Keratinocyte (primary cell): ENCODE results near the gene SLC16A7. TPM values are rescaled to one million over a fixed set of nuclear protein-coding genes. Genes with fewer than 3 reads are reported as not detected.
A peak's percentile ranks its signal among the peaks of the same experiment; 100 is the strongest.

ENCODE experiments used
- DNase-seq: peaks from one replicate; pipeline ENCODE4 v3.0.0-alpha.2; 2011; ENCODE audit warnings: low read depth, missing footprints, low spot score
- FAIRE-seq: peaks from 2 replicates; lab custom pipeline; 2011; peaks lifted over from hg19 to GRCh38; lab: Jason Lieb, UNC
- H2AFZ ChIP-seq: 2 replicates; pipeline ENCODE4 v1.6.0; 2012; ENCODE audit warnings: low read length, control low read depth, inconsistent platforms; ENCODE audit not compliant: control insufficient read depth
- H3K27ac ChIP-seq: 2 replicates; pipeline ENCODE4 v1.5.1; 2011; ENCODE audit warnings: low read length; ENCODE audit not compliant: control insufficient read depth, insufficient read depth
- H3K27me3 ChIP-seq: 3 replicates; pipeline ENCODE4 v1.6.0; 2011; ENCODE audit warnings: low read length; ENCODE audit not compliant: control insufficient read depth, insufficient read depth; ENCODE audit errors: extremely low read depth
- H3K36me3 ChIP-seq, 2 experiments: 2 replicates in 1 of 2; 3 replicates in 1 of 2; pipeline ENCODE4 v1.5.1; 2011; ENCODE audit warnings: low read length in 2 of 2, mild to moderate bottlenecking in 1 of 2; ENCODE audit not compliant: control insufficient read depth in 2 of 2, insufficient read depth in 2 of 2; ENCODE audit errors: extremely low read depth in 1 of 2
- H3K4me1 ChIP-seq: 3 replicates; pipeline ENCODE4 v1.5.1; 2011; ENCODE audit warnings: low read length; ENCODE audit not compliant: control insufficient read depth, insufficient read depth; ENCODE audit errors: extremely low read depth
- H3K4me2 ChIP-seq: 3 replicates; pipeline ENCODE4 v1.6.0; 2011; ENCODE audit warnings: low read depth, low read length; ENCODE audit not compliant: control insufficient read depth, insufficient read depth; ENCODE audit errors: extremely low read depth
- H3K4me3 ChIP-seq, 3 experiments: fragments of 200-600 bp in 1 of 3; sonication (generic) in 1 of 3; 2 replicates in 2 of 3; 3 replicates in 1 of 3; pipeline ENCODE4 v1.5.1; 2011 to 2016; ENCODE audit warnings: low read length in 3 of 3, mild to moderate bottlenecking in 3 of 3, control low read depth in 2 of 3, inconsistent platforms in 1 of 3, low read depth in 1 of 3, mixed read lengths in 1 of 3, mixed run types in 1 of 3, moderate library complexity in 1 of 3; ENCODE audit not compliant: control insufficient read depth in 2 of 3, insufficient read depth in 2 of 3; ENCODE audit errors: extremely low read depth in 1 of 3
- H3K79me2 ChIP-seq: 2 replicates; pipeline ENCODE4 v1.6.0; 2012; ENCODE audit warnings: low read length; ENCODE audit not compliant: control insufficient read depth, insufficient read depth
- H3K9ac ChIP-seq: 3 replicates; pipeline ENCODE4 v1.6.0; 2011; ENCODE audit warnings: low read length; ENCODE audit not compliant: control insufficient read depth, insufficient read depth; ENCODE audit errors: extremely low read depth
- H3K9me1 ChIP-seq: 3 replicates; pipeline ENCODE4 v1.6.0; 2011; ENCODE audit warnings: low read length; ENCODE audit not compliant: control insufficient read depth, insufficient read depth; ENCODE audit errors: extremely low read depth
- H3K9me3 ChIP-seq: 2 replicates; pipeline ENCODE4 v1.5.1; 2012; ENCODE audit warnings: low read depth, low read length; ENCODE audit not compliant: control insufficient read depth
- H4K20me1 ChIP-seq: 3 replicates; pipeline ENCODE4 v1.6.0; 2011; ENCODE audit warnings: low read length; ENCODE audit not compliant: control insufficient read depth, insufficient read depth; ENCODE audit errors: extremely low read depth
- EZH2 ChIP-seq: IDR thresholded peaks from one replicate; pipeline ENCODE4 v1.6.1; 2012; ENCODE audit warnings: inconsistent platforms, mild to moderate bottlenecking, low read length, moderate library complexity
- dilution Hi-C: fragments of 300-500 bp; cut with MboI; formaldehyde crosslinking; loops from one replicate; pipeline ENCODE4 v1.7.0; 2020; ENCODE audit warnings: low sequenced_read_pairs; ENCODE audit not compliant: extremely low pct_ligation_motif_present
- polyA plus RNA-seq, 5 experiments: library from polyadenylated mRNA; depleted of rRNA in 3 of 5; stranded (reverse) in 3 of 5; stranded (forward) in 1 of 5; unstranded in 1 of 5; fragments of >200 nt; gene quantifications; 1 replicate in 1 of 5; 2 replicates in 3 of 5; 3 replicates in 1 of 5; pipeline versions ENCODE4 v1.2.1 to v1.2.3, GENCODE V29; 2011 to 2012; ENCODE audit warnings: missing spikeins in 2 of 5, low read depth in 1 of 5, low replicate concordance in 1 of 5
- TF ChIP-seq, protein P1 (sequence below), 3 experiments: IDR thresholded peaks in 1 of 3; conservative IDR thresholded peaks in 1 of 3; optimal IDR thresholded peaks in 1 of 3; 2 replicates in 2 of 3; 3 replicates in 1 of 3; pipeline versions ENCODE3 to v1.5.1; 2011; ENCODE audit warnings: low read length in 3 of 3, mild to moderate bottlenecking in 3 of 3, moderate library complexity in 2 of 3, control low read depth in 1 of 3, inconsistent platforms in 1 of 3; ENCODE audit not compliant: insufficient read depth in 2 of 3; ENCODE audit errors: extremely low read depth in 1 of 3

The SLC16A7 gene
- polyA plus RNA-seq, 1 donor (not counting 4 experiments of a cell fraction or from before 2014, with no cell fraction given) = 0.87 TPM

GRCh38 chr12:59626382-59626781 lies 30.6 kb downstream of the SLC16A7 start:
- H3K4me3 ChIP-seq = no peak overlapping the region
- dilution Hi-C loops = no loop called here
- H3K4me2 ChIP-seq = no peak overlapping the region

GRCh38 chr12:59627582-59627981 lies 31.8 kb downstream of the SLC16A7 start:
- no peak overlapping the region for H3K9ac ChIP-seq
- H3K27ac ChIP-seq = no peak overlapping the region
- dilution Hi-C loops = no loop called here
- H2AFZ ChIP-seq = no peak overlapping the region
- no peaks in the 10 kb centered on the region for H3K9me1 ChIP-seq
- H3K27me3 ChIP-seq = no peaks in the 10 kb centered on the region
- DNase-seq (no peak), FAIRE-seq (no peak)
- no peaks in the 10 kb centered on the region for H4K20me1 ChIP-seq
- no peak overlapping the region for H3K4me3 ChIP-seq
- TF ChIP-seq EZH2 = no peak
- TF ChIP-seq, protein P1, sequence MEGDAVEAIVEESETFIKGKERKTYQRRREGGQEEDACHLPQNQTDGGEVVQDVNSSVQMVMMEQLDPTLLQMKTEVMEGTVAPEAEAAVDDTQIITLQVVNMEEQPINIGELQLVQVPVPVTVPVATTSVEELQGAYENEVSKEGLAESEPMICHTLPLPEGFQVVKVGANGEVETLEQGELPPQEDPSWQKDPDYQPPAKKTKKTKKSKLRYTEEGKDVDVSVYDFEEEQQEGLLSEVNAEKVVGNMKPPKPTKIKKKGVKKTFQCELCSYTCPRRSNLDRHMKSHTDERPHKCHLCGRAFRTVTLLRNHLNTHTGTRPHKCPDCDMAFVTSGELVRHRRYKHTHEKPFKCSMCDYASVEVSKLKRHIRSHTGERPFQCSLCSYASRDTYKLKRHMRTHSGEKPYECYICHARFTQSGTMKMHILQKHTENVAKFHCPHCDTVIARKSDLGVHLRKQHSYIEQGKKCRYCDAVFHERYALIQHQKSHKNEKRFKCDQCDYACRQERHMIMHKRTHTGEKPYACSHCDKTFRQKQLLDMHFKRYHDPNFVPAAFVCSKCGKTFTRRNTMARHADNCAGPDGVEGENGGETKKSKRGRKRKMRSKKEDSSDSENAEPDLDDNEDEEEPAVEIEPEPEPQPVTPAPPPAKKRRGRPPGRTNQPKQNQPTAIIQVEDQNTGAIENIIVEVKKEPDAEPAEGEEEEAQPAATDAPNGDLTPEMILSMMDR (optimal IDR thresholded peaks at IDR 0.05 in 1 of 3, IDR thresholded peaks at IDR 0.05 in 1 of 3, conservative IDR thresholded peaks at IDR 0.05 in 1 of 3; ENCODE audit: extremely low read depth in 1 of 3, insufficient read depth in 2 of 3, low read length in 3 of 3) = no peak
- no peak overlapping the region for H3K4me2 ChIP-seq
- no peaks in the 10 kb centered on the region for H3K4me1 ChIP-seq
- H3K9me3 ChIP-seq = no peaks in the 10 kb centered on the region
- H3K36me3 ChIP-seq = no peaks in the 10 kb centered on the region
- no peaks in the 10 kb centered on the region for H3K79me2 ChIP-seq

More at GRCh38 chr12:59626382-59626781, 30.6 kb downstream of the SLC16A7 start:
- Histone ChIP-seq H3K9me1 (no peaks in the 10 kb centered on the region), H3K27me3 (no peaks in the 10 kb centered on the region), H3K36me3 (no peaks in the 10 kb centered on the region), H3K9ac (no peak overlapping the region), H3K79me2 (no peaks in the 10 kb centered on the region), H3K4me1 (no peaks in the 10 kb centered on the region), H3K27ac (no peak overlapping the region), H4K20me1 (no peaks in the 10 kb centered on the region), H2AFZ (no peak overlapping the region), H3K9me3 (no peaks in the 10 kb centered on the region)
- TF ChIP-seq, protein P1 (optimal IDR thresholded peaks at IDR 0.05 in 1 of 3, IDR thresholded peaks at IDR 0.05 in 1 of 3, conservative IDR thresholded peaks at IDR 0.05 in 1 of 3; ENCODE audit: extremely low read depth in 1 of 3, insufficient read depth in 2 of 3, low read length in 3 of 3) = no peak
- TF ChIP-seq EZH2 = no peak
- DNase-seq (peak; percentile 11), FAIRE-seq (peak; percentile 23)
